ENCODE data around the gene FCGR1A.
"Not testable (repeated sequence)": the region's sequence is repeated elsewhere in the genome, so short reads cannot be mapped to it uniquely, and the experiment has no call there.

Gene FCGR1A

GRCh38 chr1:149782600-149782999 is at the start of gene FCGR1A:
FCGR1A (plus strand) TSS chr1:149782694; CDS start chr1:149782744, 50 bp downstream.
- DNase-seq: not testable (repeated sequence)

- DNase-seq: not testable (repeated sequence)
Observed at GRCh38 chr1:149732781-149733180, 49.7 kb upstream of the FCGR1A start.

GRCh38 chr1:149734692-149735091 is 47.8 kb upstream of the FCGR1A start:
- not testable (repeated sequence) for DNase-seq

GRCh38 chr1:149740148-149740581 is 42.3 kb upstream of the FCGR1A start:
- DNase-seq: not testable (repeated sequence)

- not testable (repeated sequence) for DNase-seq
Observed at GRCh38 chr1:149740590-149741230, 41.8 kb upstream of the FCGR1A start.

- DNase-seq: not testable (repeated sequence)
Observed at GRCh38 chr1:149741914-149742313, 40.6 kb upstream of the FCGR1A start.

- not testable (repeated sequence) for DNase-seq
Observed at GRCh38 chr1:149746463-149747356, 35.8 kb upstream of the FCGR1A start.

GRCh38 chr1:149747359-149748143 is 34.9 kb upstream of the FCGR1A start:
- DNase-seq: not testable (repeated sequence)

- not testable (repeated sequence) for DNase-seq
Observed at GRCh38 chr1:149748144-149748500, 34.4 kb upstream of the FCGR1A start.

GRCh38 chr1:149750562-149750961 is 31.9 kb upstream of the FCGR1A start:
- DNase-seq: not testable (repeated sequence)

- DNase-seq: not testable (repeated sequence)
Observed at GRCh38 chr1:149752186-149752585, 30.3 kb upstream of the FCGR1A start.

- not testable (repeated sequence) for DNase-seq
Observed at GRCh38 chr1:149753466-149753865, 29.0 kb upstream of the FCGR1A start.

GRCh38 chr1:149755294-149755693 is 27.2 kb upstream of the FCGR1A start:
- DNase-seq: not testable (repeated sequence)

GRCh38 chr1:149762294-149762693 is 20.2 kb upstream of the FCGR1A start:
- not testable (repeated sequence) for DNase-seq

GRCh38 chr1:149764087-149764800 is 18.2 kb upstream of the FCGR1A start:
- DNase-seq: not testable (repeated sequence)

GRCh38 chr1:149766241-149766640 is 16.3 kb upstream of the FCGR1A start:
- not testable (repeated sequence) for DNase-seq

- not testable (repeated sequence) for DNase-seq
Observed at GRCh38 chr1:149769216-149769615, 13.3 kb upstream of the FCGR1A start.

- not testable (repeated sequence) for DNase-seq
Observed at GRCh38 chr1:149770661-149771060, 11.8 kb upstream of the FCGR1A start.

- not testable (repeated sequence) for DNase-seq
Observed at GRCh38 chr1:149771653-149772425, 10.7 kb upstream of the FCGR1A start.

GRCh38 chr1:149775510-149776147 is 6.9 kb upstream of the FCGR1A start:
- not testable (repeated sequence) for DNase-seq

GRCh38 chr1:149777084-149777483 is 5.4 kb upstream of the FCGR1A start:
- DNase-seq: not testable (repeated sequence)
